SK-N-SH (cell line): ENCODE measurements around the gene FAM50B. TPM values are rescaled to one million over a fixed set of nuclear protein-coding genes. Genes with fewer than 3 reads are reported as not detected.

ENCODE experiments used
- CTCF ChIA-PET: fragments of 300-600, 350-600 bp; formaldehyde crosslinking; extraction: SDS; loops from one replicate; lab custom pipeline; 2021; lab: Yijun Ruan, JAX
- POLR2A ChIA-PET: fragments of 350-600 bp; sonication (Branson Sonifier 250); formaldehyde crosslinking; extraction: SDS; loops from one replicate; lab custom pipeline; 2020; ENCODE audit warnings: antibody characterized with exemption, inconsistent platforms; lab: Yijun Ruan, JAX
- DNase-seq: peaks from one replicate; pipeline ENCODE4 v3.0.0; 2012
- H2AFZ ChIP-seq: fragments of 200-600 bp; sonication (generic); 2 replicates; pipeline ENCODE4 v1.8.1; 2016; ENCODE audit warnings: antibody characterized with exemption, mild to moderate bottlenecking, low read depth
- H3F3A ChIP-seq: fragments of 200-600 bp; sonication (generic); replicated peaks from 2 replicates; pipeline ENCODE3; 2016; ENCODE audit warnings: antibody characterized with exemption, mild to moderate bottlenecking; ENCODE audit not compliant: insufficient read depth
- H3K27ac ChIP-seq, 2 experiments: fragments of 200-500 bp in 1 of 2; fragments of 200-600 bp in 1 of 2; sonication (Bioruptor generic) in 1 of 2; sonication (generic), shearing (Covaris generic) in 1 of 2; 2 replicates each; pipeline versions ENCODE4 v1.5.1 to v1.6.1; 2014 to 2016; ENCODE audit warnings: low read depth in 2 of 2, inconsistent platforms in 1 of 2, low read length in 1 of 2, mild to moderate bottlenecking in 1 of 2, mixed read lengths in 1 of 2
- H3K27me3 ChIP-seq: fragments of 200-600 bp; sonication (generic), shearing (Covaris generic); 2 replicates; pipeline ENCODE4 v1.6.1; 2016; ENCODE audit warnings: mixed run types; ENCODE audit not compliant: insufficient read depth
- H3K36me3 ChIP-seq, 2 experiments: fragments of 200-500 bp in 1 of 2; fragments of 200-600 bp in 1 of 2; sonication (Bioruptor generic) in 1 of 2; sonication (generic) in 1 of 2; replicated peaks in 1 of 2; 2 replicates each; pipeline versions ENCODE3 to v1.5.1; 2014 to 2016; ENCODE audit warnings: low read length in 1 of 2, mild to moderate bottlenecking in 1 of 2; ENCODE audit not compliant: insufficient read depth in 2 of 2, control insufficient read depth in 1 of 2
- H3K4me1 ChIP-seq, 2 experiments: fragments of 200-500 bp in 1 of 2; fragments of 200-600 bp in 1 of 2; sonication (Bioruptor generic) in 1 of 2; sonication (generic), shearing (Covaris generic) in 1 of 2; 2 replicates each; pipeline versions ENCODE4 v1.5.1 to v1.6.1; 2014 to 2016; ENCODE audit warnings: low read depth in 1 of 2, low read length in 1 of 2, mixed run types in 1 of 2; ENCODE audit not compliant: insufficient read depth in 2 of 2, control insufficient read depth in 1 of 2
- H3K4me2 ChIP-seq: fragments of 200-600 bp; sonication (generic), shearing (Covaris generic); 2 replicates; pipeline ENCODE4 v1.6.1; 2017; ENCODE audit warnings: mixed run types
- H3K4me3 ChIP-seq, 2 experiments: fragments of 200-500 bp in 1 of 2; fragments of 200-600 bp in 1 of 2; sonication (Bioruptor generic) in 1 of 2; sonication (generic), shearing (Covaris generic) in 1 of 2; 2 replicates each; pipeline versions ENCODE4 v1.5.1 to v1.8.1; 2014 to 2016; ENCODE audit warnings: low read depth in 2 of 2, inconsistent platforms in 1 of 2, low read length in 1 of 2, mild to moderate bottlenecking in 1 of 2, mixed read lengths in 1 of 2, moderate library complexity in 1 of 2
- H3K79me2 ChIP-seq: fragments of 200-600 bp; sonication (generic); 2 replicates; pipeline ENCODE4 v1.8.1; 2017; ENCODE audit warnings: mild to moderate bottlenecking; ENCODE audit not compliant: insufficient read depth
- H3K9ac ChIP-seq: fragments of 200-600 bp; sonication (generic); 2 replicates; pipeline ENCODE4 v1.6.1; 2017; ENCODE audit warnings: mixed run types
- H3K9me2 ChIP-seq: fragments of 200-600 bp; sonication (generic); 2 replicates; pipeline ENCODE4 v1.6.1; 2017; ENCODE audit warnings: mixed run types
- H3K9me3 ChIP-seq: fragments of 200-600 bp; sonication (generic); 2 replicates; pipeline ENCODE4 v1.6.1; 2017; ENCODE audit warnings: mixed run types, mild to moderate bottlenecking, moderate library complexity
- H4K20me1 ChIP-seq: fragments of 200-600 bp; sonication (generic); 2 replicates; pipeline ENCODE4 v1.6.1; 2017; ENCODE audit warnings: mild to moderate bottlenecking, mixed run types; ENCODE audit not compliant: insufficient read depth
- EZH2phosphoT487 ChIP-seq: fragments of 200-600 bp; sonication (generic); IDR thresholded peaks from 2 replicates; pipeline ENCODE4 v1.6.1; 2017; ENCODE audit warnings: low read depth, mixed run types, mild to moderate bottlenecking, antibody characterized with exemption, moderate library complexity, borderline replicate concordance
- FOSL2 ChIP-seq: IDR thresholded peaks from 2 replicates; pipeline ENCODE4 v1.4.0; 2012; ENCODE audit warnings: low read depth, mild to moderate bottlenecking, moderate library complexity, borderline replicate concordance
- FOXM1 ChIP-seq: IDR thresholded peaks from 2 replicates; pipeline ENCODE4 v1.4.0; 2012; ENCODE audit warnings: low read depth, mild to moderate bottlenecking
- GABPA ChIP-seq: IDR thresholded peaks from 2 replicates; pipeline ENCODE4 v1.4.0; 2012; ENCODE audit warnings: low read depth, mild to moderate bottlenecking
- GATA2 ChIP-seq: sonication (generic); formaldehyde crosslinking; IDR thresholded peaks from 2 replicates; pipeline ENCODE4 v1.5.0; 2020; ENCODE audit warnings: mild to moderate bottlenecking, missing genetic modification reagents
- JUND ChIP-seq: IDR thresholded peaks from 2 replicates; pipeline ENCODE4 v1.4.0; 2012
- MXI1 ChIP-seq: IDR thresholded peaks from 2 replicates; pipeline ENCODE4 v1.6.1; 2012; ENCODE audit warnings: mild to moderate bottlenecking, low read depth, low read length, improper control_type of control experiment
- NFIC ChIP-seq: IDR thresholded peaks from 2 replicates; pipeline ENCODE4 v1.4.0; 2012; ENCODE audit warnings: borderline replicate concordance
- NRF1 ChIP-seq: IDR thresholded peaks from 2 replicates; pipeline ENCODE4 v1.6.1; 2012; ENCODE audit warnings: low read depth, mild to moderate bottlenecking, low read length
- PBX3 ChIP-seq: IDR thresholded peaks from 2 replicates; pipeline ENCODE4; 2012
- RAD21 ChIP-seq: IDR thresholded peaks from 2 replicates; pipeline ENCODE4 v1.6.1; 2012; ENCODE audit warnings: mild to moderate bottlenecking, low read length
- RCOR1 ChIP-seq: fragments of 150-350 bp; IDR thresholded peaks from 2 replicates; pipeline ENCODE4 v1.6.1; 2017; ENCODE audit warnings: antibody characterized with exemption, low read length
- RFX5 ChIP-seq: IDR thresholded peaks from 2 replicates; pipeline ENCODE4 v1.6.1; 2012; ENCODE audit warnings: mild to moderate bottlenecking, improper control_type of control experiment, low read length
- RXRA ChIP-seq: IDR thresholded peaks from 2 replicates; pipeline ENCODE4 v1.4.0; 2012; ENCODE audit warnings: low read depth, mild to moderate bottlenecking, borderline replicate concordance
- TAF1 ChIP-seq: IDR thresholded peaks from 2 replicates; pipeline ENCODE4 v1.6.1; 2012; ENCODE audit warnings: low read depth, mild to moderate bottlenecking, low read length, moderate library complexity, borderline replicate concordance
- TCF12 ChIP-seq: IDR thresholded peaks from 2 replicates; pipeline ENCODE4 v1.4.0; 2012
- YY1 ChIP-seq: IDR thresholded peaks from 2 replicates; pipeline ENCODE4 v1.4.0; 2012; ENCODE audit warnings: low read depth, mild to moderate bottlenecking
- WGBS: methylation state at CpG from one replicate; pipeline ENCODE4 v1.1.6; 2017; ENCODE audit warnings: low lambda C conversion rate; 5-methylcytosine and 5-hydroxymethylcytosine counted together
- polyA plus RNA-seq, 3 experiments: library from polyadenylated mRNA; depleted of rRNA; stranded (reverse); fragments of >200 nt; gene quantifications; 2 replicates each; pipeline ENCODE4 v1.2.3, GENCODE V29; 2012
- TF ChIP-seq, protein P1 (sequence below): fragments of 200-600 bp; sonication (generic); IDR thresholded peaks from 2 replicates; pipeline ENCODE4 v1.6.1; 2017; ENCODE audit warnings: antibody characterized with exemption, mild to moderate bottlenecking, moderate library complexity
- TF ChIP-seq, protein P2 (sequence below): fragments of 150-350 bp; IDR thresholded peaks from 2 replicates; pipeline ENCODE4 v1.6.1; 2016; ENCODE audit warnings: mild to moderate bottlenecking, low read depth, low read length
- TF ChIP-seq, protein P3 (sequence below): IDR thresholded peaks from 2 replicates; pipeline ENCODE4 v1.6.1; 2012; ENCODE audit warnings: mild to moderate bottlenecking, low read depth, low read length, moderate library complexity

FAM50B gene
- polyA plus RNA-seq, 1 of the 3 experiments (the other 2 are of a cell fraction) = 13.8 TPM

DNA sequence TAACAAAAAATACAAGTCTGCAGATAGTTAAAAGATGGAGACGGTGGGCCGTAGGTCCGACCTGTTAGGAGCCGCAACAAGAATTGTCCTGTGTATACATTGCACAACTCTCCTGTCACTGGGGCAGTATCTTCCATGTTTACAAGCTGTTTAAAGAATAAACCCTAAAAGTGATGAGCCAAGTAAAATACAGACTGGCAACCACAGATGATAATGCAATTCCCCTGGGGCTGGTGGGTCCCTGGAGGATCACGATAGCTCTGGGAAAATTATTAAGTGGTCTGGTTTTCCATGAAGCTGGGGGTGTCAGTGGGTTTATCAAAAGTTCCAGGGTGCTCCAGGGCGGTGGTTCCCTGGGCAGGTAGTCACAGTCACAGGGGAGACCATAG is 8.1 kb upstream of the FAM50B start:
- peak overlapping the region; percentile 66; the same call in 1 of the 2 replicates for H3K4me2 ChIP-seq

More for the DNA sequence above, 8.1 kb upstream of the FAM50B start:
- Histone ChIP-seq H3K27me3 (no peaks in the 10 kb centered on the region), H2AFZ (no peak overlapping the region), H3K9me2 (no peaks in the 10 kb centered on the region), H3K27ac (peak overlapping the region in 1 of 2 experiments; percentile 87; a peak in 3 of 4 replicates), H3K9ac (peak overlapping the region; percentile 55; the same call in 1 of the 2 replicates), H4K20me1 (no peaks in the 10 kb centered on the region), H3K9me3 (no peaks in the 10 kb centered on the region), H3K4me3 (no peak overlapping the region), H3K4me1 (peaks cover 12 to 42% of the 10 kb centered on the region in 2 experiments), H3K79me2 (no peaks in the 10 kb centered on the region), H3K36me3 (no peaks in the 10 kb centered on the region), H3F3A (peaks cover 26% of the 10 kb centered on the region)
- TF ChIP-seq RCOR1 (no peak), JUND (no peak), FOXM1 (no peak), GATA2 (no peak), YY1 (no peak), NRF1 (no peak), FOSL2 (no peak), TAF1 (no peak), PBX3 (no peak), RXRA (no peak), GABPA (no peak), TCF12 (no peak), MXI1 (no peak), EZH2phosphoT487 (no peak), NFIC (no peak), RFX5 (no peak), RAD21 (no peak)
- TF ChIP-seq, protein P1, sequence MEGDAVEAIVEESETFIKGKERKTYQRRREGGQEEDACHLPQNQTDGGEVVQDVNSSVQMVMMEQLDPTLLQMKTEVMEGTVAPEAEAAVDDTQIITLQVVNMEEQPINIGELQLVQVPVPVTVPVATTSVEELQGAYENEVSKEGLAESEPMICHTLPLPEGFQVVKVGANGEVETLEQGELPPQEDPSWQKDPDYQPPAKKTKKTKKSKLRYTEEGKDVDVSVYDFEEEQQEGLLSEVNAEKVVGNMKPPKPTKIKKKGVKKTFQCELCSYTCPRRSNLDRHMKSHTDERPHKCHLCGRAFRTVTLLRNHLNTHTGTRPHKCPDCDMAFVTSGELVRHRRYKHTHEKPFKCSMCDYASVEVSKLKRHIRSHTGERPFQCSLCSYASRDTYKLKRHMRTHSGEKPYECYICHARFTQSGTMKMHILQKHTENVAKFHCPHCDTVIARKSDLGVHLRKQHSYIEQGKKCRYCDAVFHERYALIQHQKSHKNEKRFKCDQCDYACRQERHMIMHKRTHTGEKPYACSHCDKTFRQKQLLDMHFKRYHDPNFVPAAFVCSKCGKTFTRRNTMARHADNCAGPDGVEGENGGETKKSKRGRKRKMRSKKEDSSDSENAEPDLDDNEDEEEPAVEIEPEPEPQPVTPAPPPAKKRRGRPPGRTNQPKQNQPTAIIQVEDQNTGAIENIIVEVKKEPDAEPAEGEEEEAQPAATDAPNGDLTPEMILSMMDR = no peak
- TF ChIP-seq, protein P2, sequence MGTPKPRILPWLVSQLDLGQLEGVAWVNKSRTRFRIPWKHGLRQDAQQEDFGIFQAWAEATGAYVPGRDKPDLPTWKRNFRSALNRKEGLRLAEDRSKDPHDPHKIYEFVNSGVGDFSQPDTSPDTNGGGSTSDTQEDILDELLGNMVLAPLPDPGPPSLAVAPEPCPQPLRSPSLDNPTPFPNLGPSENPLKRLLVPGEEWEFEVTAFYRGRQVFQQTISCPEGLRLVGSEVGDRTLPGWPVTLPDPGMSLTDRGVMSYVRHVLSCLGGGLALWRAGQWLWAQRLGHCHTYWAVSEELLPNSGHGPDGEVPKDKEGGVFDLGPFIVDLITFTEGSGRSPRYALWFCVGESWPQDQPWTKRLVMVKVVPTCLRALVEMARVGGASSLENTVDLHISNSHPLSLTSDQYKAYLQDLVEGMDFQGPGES = no peak
- TF ChIP-seq, protein P3, sequence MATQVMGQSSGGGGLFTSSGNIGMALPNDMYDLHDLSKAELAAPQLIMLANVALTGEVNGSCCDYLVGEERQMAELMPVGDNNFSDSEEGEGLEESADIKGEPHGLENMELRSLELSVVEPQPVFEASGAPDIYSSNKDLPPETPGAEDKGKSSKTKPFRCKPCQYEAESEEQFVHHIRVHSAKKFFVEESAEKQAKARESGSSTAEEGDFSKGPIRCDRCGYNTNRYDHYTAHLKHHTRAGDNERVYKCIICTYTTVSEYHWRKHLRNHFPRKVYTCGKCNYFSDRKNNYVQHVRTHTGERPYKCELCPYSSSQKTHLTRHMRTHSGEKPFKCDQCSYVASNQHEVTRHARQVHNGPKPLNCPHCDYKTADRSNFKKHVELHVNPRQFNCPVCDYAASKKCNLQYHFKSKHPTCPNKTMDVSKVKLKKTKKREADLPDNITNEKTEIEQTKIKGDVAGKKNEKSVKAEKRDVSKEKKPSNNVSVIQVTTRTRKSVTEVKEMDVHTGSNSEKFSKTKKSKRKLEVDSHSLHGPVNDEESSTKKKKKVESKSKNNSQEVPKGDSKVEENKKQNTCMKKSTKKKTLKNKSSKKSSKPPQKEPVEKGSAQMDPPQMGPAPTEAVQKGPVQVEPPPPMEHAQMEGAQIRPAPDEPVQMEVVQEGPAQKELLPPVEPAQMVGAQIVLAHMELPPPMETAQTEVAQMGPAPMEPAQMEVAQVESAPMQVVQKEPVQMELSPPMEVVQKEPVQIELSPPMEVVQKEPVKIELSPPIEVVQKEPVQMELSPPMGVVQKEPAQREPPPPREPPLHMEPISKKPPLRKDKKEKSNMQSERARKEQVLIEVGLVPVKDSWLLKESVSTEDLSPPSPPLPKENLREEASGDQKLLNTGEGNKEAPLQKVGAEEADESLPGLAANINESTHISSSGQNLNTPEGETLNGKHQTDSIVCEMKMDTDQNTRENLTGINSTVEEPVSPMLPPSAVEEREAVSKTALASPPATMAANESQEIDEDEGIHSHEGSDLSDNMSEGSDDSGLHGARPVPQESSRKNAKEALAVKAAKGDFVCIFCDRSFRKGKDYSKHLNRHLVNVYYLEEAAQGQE = no peak
- no peak for DNase-seq
- POLR2A ChIA-PET = no interaction called here
- CTCF ChIA-PET = interaction anchor here (0.9 to 1.9 kb wide), 4 partner anchors 8 to 150 kb away, joined by 3 to 13 read pairs (median 4); partner anchors contain the start of gene FAM50B
- 94% methylated on average over 6 of the region's 6 CpGs for WGBS
